GM12878 (cell line): ENCODE results near the gene NXNL1. TPM values are rescaled to one million over a fixed set of nuclear protein-coding genes. Genes with fewer than 3 reads are reported as not detected.

Experiments
- ATAC-seq: fragments of 200-7000 bp; cut with Tn5 transposase; 3 replicates; pipeline ENCODE4 v1.9.1; 2020; ENCODE audit warnings: mild to moderate bottlenecking, moderate library complexity
- BruUV-seq: library from RNA; stranded (reverse); fragments of 400-500 nt; replicated peaks from 2 replicates; lab custom pipeline; 2021; lab: Mats Ljungman, UMichigan
- CTCF ChIA-PET: fragments of 300-600 bp; sonication (Branson Sonifier 250); formaldehyde crosslinking; extraction: SDS; loops from one replicate; lab custom pipeline; 2021; ENCODE audit warnings: inconsistent platforms; lab: Yijun Ruan, JAX
- POLR2A ChIA-PET: fragments of 350-600 bp; formaldehyde crosslinking; extraction: SDS; loops from one replicate; lab custom pipeline; 2021; ENCODE audit warnings: inconsistent platforms; lab: Charles Lee
- RAD21 ChIA-PET: fragments of 300-600 bp; sonication (Branson Sonifier 250); formaldehyde crosslinking; loops from one replicate; lab custom pipeline; 2023; ENCODE audit warnings: antibody characterized with exemption; ENCODE audit not compliant: unreplicated experiment; lab: Charles Lee
- SMC1A ChIA-PET: fragments of 300-600 bp; sonication (Branson Sonifier 250); formaldehyde crosslinking; loops from one replicate; lab custom pipeline; 2023; ENCODE audit not compliant: unreplicated experiment, uncharacterized antibody; lab: Charles Lee
- DNase-seq: peaks from one replicate; pipeline ENCODE4 v3.0.0-alpha.2; 2011; ENCODE audit warnings: low read depth, low spot score
- FAIRE-seq: peaks from 3 replicates; lab custom pipeline; 2011; peaks lifted over from hg19 to GRCh38; lab: Jason Lieb, UNC
- H2AFZ ChIP-seq: 2 replicates; pipeline ENCODE4 v1.6.0; 2011; ENCODE audit warnings: low read depth, low read length, control low read depth; ENCODE audit not compliant: control insufficient read depth
- H3K27ac ChIP-seq: 2 replicates; pipeline ENCODE4 v1.5.1; 2011; ENCODE audit warnings: control low read depth; ENCODE audit not compliant: control insufficient read depth, insufficient read depth
- H3K27me3 ChIP-seq, 2 experiments: replicated peaks in 1 of 2; 2 replicates each; pipeline versions ENCODE4 v1.6.0 to v1.6.1; 2011; ENCODE audit warnings: low read length in 1 of 2; ENCODE audit not compliant: control insufficient read depth in 2 of 2, insufficient read depth in 2 of 2
- H3K36me3 ChIP-seq, 2 experiments: 2 replicates each; pipeline ENCODE4 v1.5.1; 2011; ENCODE audit warnings: low read length in 1 of 2; ENCODE audit not compliant: control insufficient read depth in 2 of 2, insufficient read depth in 2 of 2
- H3K4me1 ChIP-seq: 2 replicates; pipeline ENCODE4 v1.6.1; 2011; ENCODE audit warnings: mild to moderate bottlenecking, low read length, moderate library complexity, mixed read lengths; ENCODE audit not compliant: control insufficient read depth, insufficient read depth
- H3K4me2 ChIP-seq: 2 replicates; pipeline ENCODE4 v1.6.0; 2011; ENCODE audit warnings: control low read depth; ENCODE audit not compliant: control insufficient read depth, insufficient read depth
- H3K4me3 ChIP-seq: fragments of 200-600 bp; sonication (generic); 2 replicates; pipeline ENCODE4 v1.5.1; 2016
- H3K79me2 ChIP-seq: 2 replicates; pipeline ENCODE4 v1.6.0; 2011; ENCODE audit warnings: low read length; ENCODE audit not compliant: control insufficient read depth, insufficient read depth
- H3K9ac ChIP-seq: 2 replicates; pipeline ENCODE4 v1.8.0; 2011; ENCODE audit warnings: low read length, control low read depth, mixed read lengths; ENCODE audit not compliant: control insufficient read depth, insufficient read depth
- H3K9me3 ChIP-seq: replicated peaks from 3 replicates; pipeline ENCODE4 v1.5.1; 2011; ENCODE audit warnings: mild to moderate bottlenecking, low read length; ENCODE audit not compliant: control insufficient read depth, insufficient read depth
- H4K20me1 ChIP-seq: 2 replicates; pipeline ENCODE4 v1.6.0; 2011; ENCODE audit not compliant: control insufficient read depth, insufficient read depth
- ASH2L ChIP-seq: fragments of 300-600, 200-600 bp; sonication (generic); IDR thresholded peaks from 2 replicates; pipeline ENCODE4 v1.6.1; 2017; ENCODE audit warnings: low read depth, mild to moderate bottlenecking, borderline replicate concordance
- BCL11A ChIP-seq: IDR thresholded peaks from 2 replicates; pipeline ENCODE4 v1.6.1; 2011; ENCODE audit warnings: low read depth, low read length
- BHLHE40 ChIP-seq, 2 experiments: fragments of 450-650 bp in 1 of 2; IDR thresholded peaks; 2 replicates each; pipeline ENCODE4 v1.6.1; 2011 to 2017; ENCODE audit warnings: low read depth in 2 of 2, borderline replicate concordance in 1 of 2, improper control_type of control experiment in 1 of 2, low read length in 1 of 2, mild to moderate bottlenecking in 1 of 2
- BMI1 ChIP-seq: fragments of 450-650 bp; IDR thresholded peaks from 2 replicates; pipeline ENCODE4 v1.6.1; 2016; ENCODE audit warnings: mild to moderate bottlenecking, moderate library complexity, borderline replicate concordance
- CBFB ChIP-seq: IDR thresholded peaks from 2 replicates; pipeline ENCODE4 v1.6.1; 2016; ENCODE audit warnings: antibody characterized with exemption, low read depth
- CHD1 ChIP-seq: IDR thresholded peaks from 2 replicates; pipeline ENCODE4 v1.6.1; 2012; ENCODE audit warnings: low read depth, low read length, improper control_type of control experiment
- EZH2 ChIP-seq: IDR thresholded peaks from 2 replicates; pipeline ENCODE4 v1.6.1; 2012; ENCODE audit warnings: low read depth, mild to moderate bottlenecking, control low read depth, inconsistent platforms, low read length, borderline replicate concordance; ENCODE audit not compliant: control insufficient read depth
- FOS ChIP-seq: IDR thresholded peaks from 3 replicates; pipeline ENCODE4 v1.6.1; 2011; ENCODE audit warnings: borderline replicate concordance; ENCODE audit not compliant: insufficient read length; ENCODE audit errors: extremely low read depth
- FOXK2 ChIP-seq: fragments of 450-650 bp; IDR thresholded peaks from 2 replicates; pipeline ENCODE4 v1.6.1; 2017; ENCODE audit warnings: mild to moderate bottlenecking, moderate library complexity
- GABPA ChIP-seq: IDR thresholded peaks from 2 replicates; pipeline ENCODE4 v1.6.1; 2014; ENCODE audit warnings: antibody characterized with exemption, low read depth, mild to moderate bottlenecking, inconsistent platforms
- KDM1A ChIP-seq: fragments of 200-600 bp; sonication (generic); IDR thresholded peaks from 2 replicates; pipeline ENCODE4 v1.6.1; 2016; ENCODE audit warnings: borderline replicate concordance
- MXI1 ChIP-seq: fragments of 150-350 bp; IDR thresholded peaks from 2 replicates; pipeline ENCODE4 v1.6.1; 2011; ENCODE audit warnings: low read depth, mild to moderate bottlenecking, inconsistent platforms, low read length, improper control_type of control experiment
- PAX8 ChIP-seq: fragments of 450-650 bp; IDR thresholded peaks from 2 replicates; pipeline ENCODE4 v1.6.1; 2017; ENCODE audit warnings: mild to moderate bottlenecking, moderate library complexity
- TCF7 ChIP-seq: IDR thresholded peaks from 2 replicates; pipeline ENCODE4 v1.6.1; 2014; ENCODE audit warnings: antibody characterized with exemption, borderline replicate concordance
- WGBS: methylation state at CpG from one replicate; pipeline ENCODE4 v1.1.6; 2016; ENCODE audit warnings: low lambda C conversion rate; ENCODE audit not compliant: insufficient replicate concordance, insufficient coverage; ENCODE audit errors: missing lambda C conversion rate; 5-methylcytosine and 5-hydroxymethylcytosine counted together
- in situ Hi-C: fragments of 300-500 bp; cut with MboI; formaldehyde crosslinking; loops from 9 replicates; pipeline ENCODE4 v1.14.3; 2018; ENCODE audit warnings: mixed read lengths
- intact Hi-C: fragments of 100-400 bp; cut with micrococcal nuclease; formaldehyde crosslinking; loops from one replicate; pipeline ENCODE4 v1.14.2; 2022; ENCODE audit not compliant: unreplicated experiment
- polyA plus RNA-seq, 11 experiments: library from polyadenylated mRNA; depleted of rRNA in 4 of 11; unstranded in 6 of 11; stranded (reverse) in 5 of 11; fragments of >200 nt; fragmentation: Nextera tagmentation in 4 of 11; fragmentation: Illumina TruSeq in 1 of 11; extraction: Ambion mirVana in 4 of 11; extraction: Trizol in 1 of 11; gene quantifications; 1 replicate in 1 of 11; 2 replicates in 10 of 11; pipeline versions ENCODE4 v1.2.1 to v1.2.3, GENCODE V29; 2011 to 2016; ENCODE audit warnings: inconsistent platforms in 2 of 11, missing spikeins in 2 of 11, low read depth in 1 of 11
- total RNA-seq, 4 experiments: library from RNA; depleted of rRNA in 3 of 4; stranded (reverse); fragments of >200 nt in 3 of 4; fragmentation: Illumina TruSeq in 1 of 4; extraction: Trizol in 1 of 4; gene quantifications; 2 replicates each; pipeline versions ENCODE4 v1.2.1 to v1.2.3, GENCODE V29; 2013 to 2021
- TF ChIP-seq, protein P1 (sequence below): fragments of 450-650 bp; conservative IDR thresholded peaks from 2 replicates; pipeline ENCODE4 v1.6.1; 2017; ENCODE audit warnings: mild to moderate bottlenecking, moderate library complexity
- TF ChIP-seq, protein P2 (sequence below): fragments of 450-650 bp; IDR thresholded peaks from 2 replicates; pipeline ENCODE4 v1.6.1; 2017; ENCODE audit warnings: low read depth, mild to moderate bottlenecking, moderate library complexity
- TF ChIP-seq, protein P3 (sequence below): fragments of 450-650 bp; IDR thresholded peaks from 2 replicates; pipeline ENCODE4 v1.6.1; 2018; ENCODE audit warnings: mild to moderate bottlenecking, low read depth, moderate library complexity; ENCODE audit not compliant: partially characterized antibody

The NXNL1 gene
- total and polyA plus RNA-seq, 10 of the 15 experiments (the other 5 are each of a cell fraction or from before 2014, with no cell fraction given) = not detected

DNA sequence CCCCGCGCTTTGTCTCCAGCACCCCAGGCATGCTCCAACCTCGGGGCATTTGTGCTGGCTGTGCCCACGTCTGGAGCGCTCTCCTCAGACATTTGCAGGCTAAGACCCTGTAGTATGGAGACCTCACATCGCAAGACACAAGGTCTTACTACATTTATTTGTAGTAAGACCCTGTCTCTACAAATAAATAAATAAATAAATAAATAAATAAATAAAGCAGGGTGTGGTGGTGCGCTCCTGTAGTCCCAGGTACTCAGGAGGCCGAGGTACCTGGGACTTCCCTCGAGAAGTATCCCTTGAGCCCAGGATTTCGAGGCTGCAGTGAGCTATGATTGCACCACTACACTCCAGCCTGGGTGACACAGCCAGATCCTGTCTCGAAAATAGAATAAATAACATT is 4.6 kb downstream of the NXNL1 start:
- FAIRE-seq = no peak
- ChIA-PET CTCF (no interaction called here), POLR2A (no interaction called here), SMC1A (no interaction called here), RAD21 (no interaction called here)
- Histone ChIP-seq H2AFZ (no peak overlapping the region), H3K36me3 (no peaks in the 10 kb centered on the region), H3K27ac (no peak overlapping the region), H3K4me3 (no peak overlapping the region), H3K9me3 (no peaks in the 10 kb centered on the region), H3K4me2 (no peak overlapping the region)
- WGBS = 55% methylated on average over 11 of the region's 11 CpGs
- ATAC-seq = no peak
- no peak for DNase-seq
- no TSS peak for BruUV-seq
- TF ChIP-seq MXI1 = no peak
- TF ChIP-seq CBFB = no peak
- TF ChIP-seq BMI1 = no peak
- no peak for TF ChIP-seq FOS
- TF ChIP-seq CHD1 = no peak
- no peak for TF ChIP-seq EZH2
- TF ChIP-seq FOXK2 = no peak
- TF ChIP-seq BHLHE40 (IDR thresholded peaks at IDR 0.05; ENCODE audit: borderline replicate concordance in 1 of 2, low read depth in 2 of 2, low read length in 1 of 2) = no peak
- no peak for TF ChIP-seq BCL11A
- TF ChIP-seq, protein P1, sequence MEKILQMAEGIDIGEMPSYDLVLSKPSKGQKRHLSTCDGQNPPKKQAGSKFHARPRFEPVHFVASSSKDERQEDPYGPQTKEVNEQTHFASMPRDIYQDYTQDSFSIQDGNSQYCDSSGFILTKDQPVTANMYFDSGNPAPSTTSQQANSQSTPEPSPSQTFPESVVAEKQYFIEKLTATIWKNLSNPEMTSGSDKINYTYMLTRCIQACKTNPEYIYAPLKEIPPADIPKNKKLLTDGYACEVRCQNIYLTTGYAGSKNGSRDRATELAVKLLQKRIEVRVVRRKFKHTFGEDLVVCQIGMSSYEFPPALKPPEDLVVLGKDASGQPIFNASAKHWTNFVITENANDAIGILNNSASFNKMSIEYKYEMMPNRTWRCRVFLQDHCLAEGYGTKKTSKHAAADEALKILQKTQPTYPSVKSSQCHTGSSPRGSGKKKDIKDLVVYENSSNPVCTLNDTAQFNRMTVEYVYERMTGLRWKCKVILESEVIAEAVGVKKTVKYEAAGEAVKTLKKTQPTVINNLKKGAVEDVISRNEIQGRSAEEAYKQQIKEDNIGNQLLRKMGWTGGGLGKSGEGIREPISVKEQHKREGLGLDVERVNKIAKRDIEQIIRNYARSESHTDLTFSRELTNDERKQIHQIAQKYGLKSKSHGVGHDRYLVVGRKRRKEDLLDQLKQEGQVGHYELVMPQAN = no peak
- no peak for TF ChIP-seq GABPA
- TF ChIP-seq, protein P2, sequence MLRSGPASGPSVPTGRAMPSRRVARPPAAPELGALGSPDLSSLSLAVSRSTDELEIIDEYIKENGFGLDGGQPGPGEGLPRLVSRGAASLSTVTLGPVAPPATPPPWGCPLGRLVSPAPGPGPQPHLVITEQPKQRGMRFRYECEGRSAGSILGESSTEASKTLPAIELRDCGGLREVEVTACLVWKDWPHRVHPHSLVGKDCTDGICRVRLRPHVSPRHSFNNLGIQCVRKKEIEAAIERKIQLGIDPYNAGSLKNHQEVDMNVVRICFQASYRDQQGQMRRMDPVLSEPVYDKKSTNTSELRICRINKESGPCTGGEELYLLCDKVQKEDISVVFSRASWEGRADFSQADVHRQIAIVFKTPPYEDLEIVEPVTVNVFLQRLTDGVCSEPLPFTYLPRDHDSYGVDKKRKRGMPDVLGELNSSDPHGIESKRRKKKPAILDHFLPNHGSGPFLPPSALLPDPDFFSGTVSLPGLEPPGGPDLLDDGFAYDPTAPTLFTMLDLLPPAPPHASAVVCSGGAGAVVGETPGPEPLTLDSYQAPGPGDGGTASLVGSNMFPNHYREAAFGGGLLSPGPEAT = no peak
- TF ChIP-seq KDM1A = no peak
- TF ChIP-seq ASH2L = no peak
- no peak for TF ChIP-seq PAX8
- no peak for TF ChIP-seq TCF7
- TF ChIP-seq, protein P3, sequence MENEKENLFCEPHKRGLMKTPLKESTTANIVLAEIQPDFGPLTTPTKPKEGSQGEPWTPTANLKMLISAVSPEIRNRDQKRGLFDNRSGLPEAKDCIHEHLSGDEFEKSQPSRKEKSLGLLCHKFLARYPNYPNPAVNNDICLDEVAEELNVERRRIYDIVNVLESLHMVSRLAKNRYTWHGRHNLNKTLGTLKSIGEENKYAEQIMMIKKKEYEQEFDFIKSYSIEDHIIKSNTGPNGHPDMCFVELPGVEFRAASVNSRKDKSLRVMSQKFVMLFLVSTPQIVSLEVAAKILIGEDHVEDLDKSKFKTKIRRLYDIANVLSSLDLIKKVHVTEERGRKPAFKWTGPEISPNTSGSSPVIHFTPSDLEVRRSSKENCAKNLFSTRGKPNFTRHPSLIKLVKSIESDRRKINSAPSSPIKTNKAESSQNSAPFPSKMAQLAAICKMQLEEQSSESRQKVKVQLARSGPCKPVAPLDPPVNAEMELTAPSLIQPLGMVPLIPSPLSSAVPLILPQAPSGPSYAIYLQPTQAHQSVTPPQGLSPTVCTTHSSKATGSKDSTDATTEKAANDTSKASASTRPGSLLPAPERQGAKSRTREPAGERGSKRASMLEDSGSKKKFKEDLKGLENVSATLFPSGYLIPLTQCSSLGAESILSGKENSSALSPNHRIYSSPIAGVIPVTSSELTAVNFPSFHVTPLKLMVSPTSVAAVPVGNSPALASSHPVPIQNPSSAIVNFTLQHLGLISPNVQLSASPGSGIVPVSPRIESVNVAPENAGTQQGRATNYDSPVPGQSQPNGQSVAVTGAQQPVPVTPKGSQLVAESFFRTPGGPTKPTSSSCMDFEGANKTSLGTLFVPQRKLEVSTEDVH = no peak
- TF ChIP-seq, all 136 proteins: peak for 0
- Histone ChIP-seq H3K27me3 (peaks cover 3 to 7% of the 10 kb centered on the region in 2 experiments; a peak in 2 of 4 replicates), H3K4me1 (no peaks in the 10 kb centered on the region), H4K20me1 (no peaks in the 10 kb centered on the region; the same call in 1 of the 2 replicates), H3K9ac (no peak overlapping the region), H3K79me2 (no peaks in the 10 kb centered on the region)
- intact Hi-C loops (no loop called here), in situ Hi-C loops (no loop called here)
